ENCODE data around the gene SLC10A1.

DNA sequence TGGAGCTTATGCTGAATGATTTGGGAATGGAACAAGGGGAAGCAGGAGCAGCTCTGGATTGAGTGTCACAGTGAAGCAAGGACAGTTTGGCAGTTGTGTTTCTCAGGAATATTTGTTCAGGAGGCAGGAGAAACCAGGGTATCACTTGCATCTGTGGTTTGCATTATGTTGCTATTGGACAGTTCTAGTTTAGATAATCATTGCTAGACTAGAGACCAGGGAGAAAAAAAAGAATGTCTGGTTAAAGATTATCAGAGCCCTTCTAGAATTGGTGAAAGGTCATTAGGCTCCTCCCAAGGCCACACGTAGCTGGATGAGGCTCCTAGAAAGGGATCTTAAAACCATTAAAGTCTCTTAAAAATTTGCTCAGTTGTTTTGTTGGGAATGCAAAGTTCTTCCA is 47.1 kb downstream of the SLC10A1 start:
- TF ChIP-seq POLR2A (IDR thresholded peaks at IDR 0.05; ENCODE audit: low read length), result no peak
- no peak for TF ChIP-seq GATA1 (IDR thresholded peaks at IDR 0.05; ENCODE audit: low read depth, low read length)

All from erythroblast (primary cell).